HG03280 (cell line): Measurements from ENCODE around the gene ERMARD.

Experiments
- ATAC-seq: cut with Tn5 transposase; IDR thresholded peaks from one replicate; pipeline ENCODE4 v1.9.1; 2021; ENCODE audit warnings: mild to moderate bottlenecking, moderate library complexity; ENCODE audit not compliant: unreplicated experiment

The ERMARD gene

DNA sequence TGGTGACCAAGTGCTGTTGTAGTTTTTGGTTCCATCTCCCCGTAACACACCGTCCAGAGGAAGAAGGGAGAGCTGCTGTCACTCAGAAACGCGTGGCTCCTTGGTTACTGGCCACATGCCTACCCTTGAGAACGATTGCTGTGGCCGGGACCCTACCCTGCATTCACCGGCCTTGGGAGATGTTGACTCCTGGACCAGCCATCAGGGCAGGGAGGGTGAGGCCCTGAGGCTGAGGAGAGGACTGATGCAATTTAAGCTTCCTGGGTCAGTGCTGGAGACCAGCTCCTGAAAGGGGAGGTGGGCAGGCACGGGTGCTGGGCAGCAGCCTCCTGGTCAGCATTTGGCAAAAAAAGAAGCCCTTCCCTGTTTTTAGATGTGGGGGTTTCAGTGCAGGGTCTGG is 31.5 kb downstream of the ERMARD start:
- no peak for ATAC-seq

DNA sequence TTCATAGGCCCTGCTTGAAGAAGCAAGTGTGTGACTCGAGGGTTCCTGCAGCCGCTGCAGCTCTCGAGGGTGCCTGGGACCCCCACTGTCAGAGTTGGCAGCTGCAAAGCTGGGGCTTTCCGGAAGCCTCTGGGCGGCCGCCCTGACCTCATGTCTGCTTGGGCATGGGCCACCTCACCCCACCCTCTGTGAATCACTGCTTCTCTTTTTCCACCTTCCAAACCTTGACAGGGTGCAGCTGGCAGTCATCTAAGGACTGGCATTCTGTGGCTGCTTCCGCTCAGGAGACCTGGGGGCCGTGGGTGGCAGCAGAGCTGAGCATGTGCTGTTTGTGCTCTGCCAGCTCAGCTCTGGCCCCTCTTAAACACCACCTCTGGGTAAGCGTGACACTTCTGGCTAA is 32.0 kb downstream of the ERMARD start:
- no peak for ATAC-seq

DNA sequence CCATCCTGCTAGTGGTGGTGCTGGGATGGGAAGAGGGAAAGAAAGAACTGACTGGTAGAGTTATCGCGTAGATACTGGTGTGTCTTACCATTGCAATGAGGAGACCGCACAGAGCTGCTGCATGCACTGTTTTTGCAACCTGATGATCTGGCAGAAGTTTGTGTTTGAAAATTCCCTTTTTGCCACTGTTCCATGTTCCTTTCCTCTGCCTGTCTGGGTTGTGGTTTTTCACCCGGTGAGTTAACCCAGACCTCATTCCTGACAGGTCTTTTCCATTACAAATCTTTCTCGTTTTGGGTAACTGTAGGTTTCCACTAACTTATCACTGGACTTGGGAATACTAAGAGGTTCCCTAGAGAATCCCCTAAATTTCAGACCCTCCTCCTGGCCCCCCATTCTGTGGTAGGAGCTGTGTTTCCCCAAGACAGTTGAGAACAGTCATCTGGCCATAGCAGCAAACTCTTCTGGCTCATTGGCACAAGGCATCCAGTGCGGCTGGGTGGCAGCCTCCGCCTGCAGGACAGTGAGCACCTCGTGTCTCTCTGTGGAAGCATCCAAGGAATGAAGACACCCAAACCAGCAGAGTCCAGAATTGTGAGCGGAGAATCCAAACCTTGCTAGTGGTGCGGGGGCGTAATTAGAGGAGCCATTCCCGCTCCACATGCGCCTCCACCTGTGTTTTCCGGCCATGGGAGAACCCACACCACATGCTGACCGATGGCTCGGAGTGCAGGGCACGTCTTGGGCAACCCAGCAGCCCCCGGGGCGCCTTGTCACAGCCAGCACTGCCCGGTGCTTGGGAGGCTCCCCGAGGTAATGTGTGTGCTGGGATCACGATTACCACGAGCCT is 32.8 kb downstream of the ERMARD start:
- no peak for ATAC-seq

DNA sequence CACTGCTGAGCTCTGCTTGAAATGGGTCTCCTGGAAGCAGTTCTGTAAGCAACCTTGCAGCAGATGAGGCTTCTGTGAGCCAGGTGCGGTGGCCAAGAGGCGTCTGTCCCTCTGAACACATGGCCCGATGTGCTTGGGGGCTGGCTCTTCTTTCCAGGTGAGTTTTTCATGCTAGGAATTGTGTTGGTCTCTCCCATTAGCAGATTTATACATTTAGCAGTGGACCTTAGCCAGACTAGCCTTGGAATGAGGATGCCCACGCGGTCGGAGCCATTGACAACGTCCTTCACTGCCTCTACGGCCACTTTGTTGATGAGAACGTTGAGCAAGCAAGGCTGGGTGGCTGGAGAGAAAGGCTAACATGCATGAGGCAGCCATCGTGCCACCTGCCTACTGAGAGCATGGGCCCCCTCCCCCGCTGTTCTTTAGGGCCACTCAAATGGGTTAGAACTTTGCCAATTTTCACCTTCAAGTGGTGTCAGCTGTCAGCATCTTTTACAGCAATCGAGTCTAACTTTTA is 33.5 kb downstream of the ERMARD start:
- ATAC-seq, result no peak

DNA sequence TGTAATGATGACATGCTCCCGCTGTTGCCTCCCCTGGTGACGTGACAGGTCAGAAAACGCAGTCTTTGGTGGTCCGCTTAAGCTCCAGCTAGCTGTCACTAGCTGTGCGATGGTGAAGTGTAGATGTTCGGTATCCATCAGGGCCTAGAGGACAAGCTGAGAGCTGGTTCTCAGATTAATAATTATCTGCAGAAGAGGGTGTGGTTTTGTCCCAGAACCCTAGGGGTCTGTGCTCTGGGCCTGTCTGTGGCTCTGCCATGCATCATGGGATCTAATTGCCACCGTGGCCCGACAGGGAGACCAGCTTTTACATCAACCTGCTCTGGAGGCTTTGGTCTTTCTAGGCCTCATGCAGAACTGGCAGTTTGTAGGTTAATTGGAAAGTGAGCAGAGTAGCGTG is 34.1 kb downstream of the ERMARD start:
- no peak for ATAC-seq

DNA sequence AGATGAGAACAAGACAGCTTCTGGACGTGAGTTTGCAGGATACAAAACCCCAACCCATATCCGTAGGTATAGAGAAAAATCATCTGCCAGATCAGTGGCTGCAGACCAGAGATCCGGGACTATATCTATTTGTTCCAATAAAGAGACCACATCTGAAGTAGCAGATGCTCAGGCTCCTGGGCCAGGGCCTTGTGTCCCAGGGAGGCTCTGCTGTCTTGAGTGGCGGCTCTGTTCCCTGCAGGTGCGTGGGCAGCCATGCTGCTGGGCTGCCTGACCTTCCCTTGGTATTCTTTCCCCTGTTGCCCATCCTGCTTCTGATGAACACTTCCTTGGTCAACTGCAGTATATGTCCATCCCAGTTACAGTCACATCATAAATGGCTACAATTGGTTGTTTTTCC is 34.9 kb downstream of the ERMARD start:
- no peak for ATAC-seq

DNA sequence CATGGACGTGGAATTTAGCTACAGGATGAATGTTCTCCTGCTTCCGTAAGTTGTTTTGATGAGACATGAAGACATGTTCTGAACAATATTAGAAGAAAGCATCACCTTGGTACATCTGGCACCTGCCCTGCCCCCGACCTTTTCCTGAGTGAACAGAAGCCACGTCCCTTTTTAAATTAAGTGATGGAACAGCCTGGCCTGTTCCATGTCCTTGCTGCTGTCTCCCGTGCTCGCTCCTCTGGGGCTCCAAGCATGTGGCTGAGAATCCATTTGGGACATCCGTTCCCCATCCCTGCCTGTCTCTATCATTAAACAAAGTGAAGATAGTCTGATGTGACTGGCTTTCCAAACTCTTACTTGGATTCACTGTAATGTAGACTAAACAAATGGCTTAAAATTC is 36.4 kb downstream of the ERMARD start:
- no peak for ATAC-seq

DNA sequence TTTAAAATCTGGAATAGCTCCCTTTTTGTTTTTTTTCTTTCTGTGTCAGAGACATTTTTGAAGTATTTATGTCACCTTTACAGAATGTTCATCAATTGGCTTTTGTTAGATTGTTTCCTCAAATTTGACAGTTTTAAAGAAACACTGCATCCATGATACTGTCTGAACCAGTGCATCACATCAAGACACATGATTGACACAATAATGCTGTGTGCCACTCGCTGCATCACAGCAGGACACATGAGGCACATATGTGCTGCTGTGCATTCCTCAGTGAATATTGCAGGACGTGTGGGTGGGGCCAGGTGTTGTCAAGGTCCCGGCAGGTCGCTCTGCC is 37.4 kb downstream of the ERMARD start:
- no peak for ATAC-seq

DNA sequence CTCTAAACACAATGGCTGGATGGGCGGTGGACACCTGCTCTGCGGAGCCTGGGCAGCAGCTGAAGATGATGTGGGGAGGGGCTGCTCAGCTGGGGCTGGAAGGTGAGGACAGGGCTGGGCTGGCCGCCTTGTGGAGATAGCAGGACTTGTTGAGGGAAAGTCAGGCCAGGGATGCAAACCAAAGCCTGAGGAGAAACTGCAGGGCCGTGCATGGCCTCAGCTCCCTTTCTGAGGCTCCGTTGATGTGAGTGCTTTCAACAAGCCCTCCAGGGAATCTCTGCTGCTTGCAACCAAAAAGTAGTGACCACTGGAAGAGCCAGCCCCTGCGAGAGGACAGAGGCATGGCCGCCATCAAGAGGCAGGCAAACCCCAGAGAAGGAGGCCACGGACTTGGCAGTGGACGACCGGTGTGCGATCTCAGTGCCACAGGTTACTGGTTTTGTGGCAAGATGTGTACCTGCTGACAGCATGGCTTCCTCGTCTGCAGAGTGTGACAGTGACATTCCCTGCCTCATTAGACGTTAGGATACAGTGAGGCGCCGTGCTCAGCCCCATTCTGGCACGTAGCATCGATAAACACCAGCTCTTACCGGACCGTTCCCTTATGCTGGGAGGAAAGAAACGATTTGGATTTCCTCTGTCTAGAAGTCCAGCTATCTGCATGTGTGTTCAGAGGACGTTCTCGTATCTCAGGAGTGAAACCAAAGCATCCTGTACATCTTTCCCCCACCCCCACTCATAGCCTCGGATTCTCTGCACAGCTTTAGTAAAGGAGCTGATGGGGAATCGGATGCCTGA is 37.9 kb downstream of the ERMARD start:
- ATAC-seq, result no peak

DNA sequence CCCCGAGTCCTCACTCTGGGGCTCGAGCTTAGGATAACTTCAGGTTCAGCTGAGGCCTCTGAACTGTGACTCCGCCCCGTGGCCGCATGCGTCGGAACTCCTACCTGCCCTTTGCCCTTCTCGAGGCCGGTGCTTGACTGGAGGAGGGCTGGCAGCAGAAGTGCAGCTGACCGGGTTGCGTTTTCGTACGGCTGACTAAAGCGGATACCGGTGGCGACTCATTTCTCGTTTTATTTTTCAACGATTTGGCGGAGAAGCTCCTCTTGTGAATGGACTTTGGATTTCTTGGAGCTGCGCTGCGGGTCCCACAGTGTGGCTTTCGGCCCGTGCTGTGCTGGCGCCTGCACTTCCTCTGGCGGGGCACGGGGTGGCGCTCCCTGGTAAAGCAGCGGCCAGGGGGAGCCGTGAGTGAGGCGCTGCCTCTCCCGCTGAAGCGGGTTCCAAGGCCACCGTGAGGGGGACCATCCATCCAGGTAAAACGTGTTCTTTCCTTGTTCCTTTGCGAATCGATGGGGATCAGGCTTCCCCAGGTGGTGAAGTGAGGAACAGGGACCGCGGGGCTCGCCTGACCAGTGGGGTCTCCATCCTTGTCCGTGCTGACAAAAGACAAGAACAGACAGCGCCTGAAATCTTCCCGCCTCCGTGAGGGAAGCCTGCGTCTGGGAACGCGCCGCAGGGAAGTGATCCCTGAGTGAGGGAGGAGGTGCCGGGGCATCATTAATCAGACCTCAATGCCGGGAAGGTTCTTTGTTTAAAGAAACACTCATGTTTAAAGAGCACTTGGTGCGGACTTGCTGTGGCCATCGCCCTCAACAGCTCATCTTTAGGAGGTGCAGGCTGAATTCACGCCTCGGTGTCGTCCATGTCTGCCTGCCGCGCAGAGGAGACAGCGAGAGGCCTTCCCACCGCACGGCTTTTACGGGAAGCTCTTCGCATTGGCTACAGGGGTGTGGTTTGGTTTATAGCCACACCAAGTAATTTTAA is 38.8 kb downstream of the ERMARD start:
- ATAC-seq, result peak; percentile 96

DNA sequence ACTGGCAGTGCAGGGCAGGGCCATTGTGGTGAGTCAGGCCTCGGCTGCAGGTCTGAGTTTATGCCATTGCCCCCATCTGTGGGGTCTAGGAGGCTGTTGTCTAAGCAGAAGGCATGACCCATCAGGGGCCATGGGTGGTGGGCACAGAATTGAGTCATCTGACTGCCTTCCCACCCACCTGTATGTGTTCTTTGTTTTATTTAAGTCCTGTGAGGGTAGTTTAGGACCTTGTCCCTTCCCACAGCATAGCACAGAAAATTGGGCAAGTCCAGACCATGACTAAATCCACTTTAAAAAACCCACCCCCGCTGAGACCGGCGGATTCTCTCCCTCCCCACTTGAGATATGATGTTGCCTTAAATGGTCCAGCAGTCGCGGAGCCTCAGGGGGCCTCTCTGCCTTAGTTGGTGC is 40.3 kb downstream of the ERMARD start:
- no peak for ATAC-seq

DNA sequence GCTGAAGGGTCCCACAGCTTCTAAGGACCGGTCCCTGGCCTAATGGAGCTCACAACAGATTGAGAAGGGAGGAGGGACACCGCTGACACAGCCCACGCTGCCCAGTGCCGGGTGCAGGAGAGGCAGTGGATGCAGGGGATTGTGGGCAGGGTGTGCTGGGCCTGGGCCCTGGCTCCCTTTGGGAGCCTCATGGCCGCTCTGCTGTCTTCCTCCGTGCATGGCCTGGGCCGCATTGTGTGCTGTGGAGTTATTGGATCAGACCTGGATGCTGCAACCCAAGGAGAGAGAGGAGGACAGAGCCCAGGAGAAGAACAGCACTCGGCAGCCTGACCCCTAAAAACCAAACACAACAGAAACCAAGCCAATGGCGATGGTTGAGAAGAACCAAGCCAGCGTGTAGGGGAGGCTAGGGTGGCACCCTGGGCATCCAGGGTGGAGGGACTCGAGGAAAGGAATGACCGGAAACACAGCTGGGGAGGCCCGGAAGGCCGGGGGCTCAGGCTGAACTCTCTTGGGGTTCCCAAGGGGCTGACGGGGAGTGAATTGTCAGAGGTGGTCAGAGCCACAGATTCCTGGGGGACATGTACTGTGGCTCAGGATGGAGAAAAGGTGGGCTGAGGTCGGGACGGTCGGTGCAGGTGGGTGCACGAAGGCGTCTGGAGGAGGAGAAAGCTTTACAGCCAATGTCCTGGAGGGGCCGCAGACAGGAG is 41.0 kb downstream of the ERMARD start:
- ATAC-seq, result no peak

DNA sequence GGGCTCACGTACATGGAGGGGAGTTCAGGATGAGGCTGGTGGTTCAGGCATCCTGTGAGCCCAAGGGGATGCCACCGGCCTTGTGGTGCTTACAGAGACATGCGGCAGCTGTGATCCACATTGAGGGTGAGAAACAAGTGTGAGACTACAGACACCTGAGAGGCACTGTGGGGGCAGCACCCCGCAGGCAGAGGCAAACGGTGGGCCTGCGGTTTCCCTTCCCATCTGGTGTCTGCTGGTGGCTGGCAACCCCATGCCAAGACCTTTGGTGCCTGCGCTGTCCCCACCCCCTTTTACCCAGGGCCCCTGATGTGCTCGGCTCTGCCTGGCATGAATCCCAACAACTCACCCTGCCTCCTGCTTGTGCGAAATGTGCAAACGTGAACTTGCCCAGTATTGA is 42.0 kb downstream of the ERMARD start:
- no peak for ATAC-seq

DNA sequence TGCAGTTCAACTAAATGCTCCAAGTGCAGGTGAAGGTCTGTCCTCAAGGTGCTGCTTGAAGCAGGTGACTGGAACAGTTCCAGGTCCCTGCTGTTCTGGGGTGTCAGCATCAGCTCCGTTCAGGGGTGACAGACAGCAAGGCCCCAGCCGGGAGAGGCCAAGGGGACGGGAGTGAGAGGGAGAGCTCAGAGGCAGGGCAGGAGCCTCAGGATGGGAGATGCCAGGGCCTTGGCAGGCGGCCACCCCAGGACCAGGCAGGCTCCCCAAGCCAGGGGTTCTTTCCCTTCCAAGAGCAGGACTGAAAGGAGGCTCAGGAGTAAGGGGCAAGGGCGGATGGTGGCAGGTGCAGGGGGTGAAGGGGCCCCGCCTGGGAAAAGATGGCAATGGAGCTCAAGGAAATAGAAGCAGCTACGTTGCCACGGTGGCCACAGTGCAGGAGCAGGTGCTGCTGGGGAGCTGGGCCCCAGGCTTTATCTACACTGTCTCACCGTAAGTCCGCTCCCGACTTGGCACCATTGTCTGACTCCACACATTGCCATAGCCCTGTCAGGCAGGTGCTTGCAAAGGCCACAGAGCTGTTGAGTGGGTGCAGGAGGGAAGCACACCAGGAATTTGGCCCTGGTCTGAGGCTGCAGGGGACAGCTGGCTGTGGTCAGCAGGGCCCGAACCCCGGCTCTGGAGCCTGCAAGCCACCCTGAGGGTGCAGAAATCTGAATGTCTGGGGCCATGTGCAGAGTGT is 43.1 kb downstream of the ERMARD start:
- ATAC-seq, result no peak

DNA sequence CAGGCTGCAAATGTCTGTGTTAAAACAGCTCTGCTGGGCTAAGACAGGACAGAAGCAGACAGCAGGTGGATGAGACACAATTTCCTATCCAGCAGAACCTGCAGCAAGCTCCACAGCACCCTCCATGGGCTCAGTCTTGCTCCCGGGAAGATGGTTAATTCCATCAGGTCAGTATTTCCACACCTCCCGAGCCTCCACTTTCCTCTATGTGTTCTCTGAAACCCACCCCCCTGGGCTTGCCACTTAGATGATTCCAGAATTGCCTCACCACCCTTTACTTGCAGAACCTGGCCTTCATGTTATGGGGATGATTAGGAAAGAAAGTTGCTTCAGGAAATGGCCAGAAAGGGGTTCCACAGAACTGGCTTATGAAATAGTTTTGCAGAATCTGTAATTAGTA is 43.8 kb downstream of the ERMARD start:
- no peak for ATAC-seq

DNA sequence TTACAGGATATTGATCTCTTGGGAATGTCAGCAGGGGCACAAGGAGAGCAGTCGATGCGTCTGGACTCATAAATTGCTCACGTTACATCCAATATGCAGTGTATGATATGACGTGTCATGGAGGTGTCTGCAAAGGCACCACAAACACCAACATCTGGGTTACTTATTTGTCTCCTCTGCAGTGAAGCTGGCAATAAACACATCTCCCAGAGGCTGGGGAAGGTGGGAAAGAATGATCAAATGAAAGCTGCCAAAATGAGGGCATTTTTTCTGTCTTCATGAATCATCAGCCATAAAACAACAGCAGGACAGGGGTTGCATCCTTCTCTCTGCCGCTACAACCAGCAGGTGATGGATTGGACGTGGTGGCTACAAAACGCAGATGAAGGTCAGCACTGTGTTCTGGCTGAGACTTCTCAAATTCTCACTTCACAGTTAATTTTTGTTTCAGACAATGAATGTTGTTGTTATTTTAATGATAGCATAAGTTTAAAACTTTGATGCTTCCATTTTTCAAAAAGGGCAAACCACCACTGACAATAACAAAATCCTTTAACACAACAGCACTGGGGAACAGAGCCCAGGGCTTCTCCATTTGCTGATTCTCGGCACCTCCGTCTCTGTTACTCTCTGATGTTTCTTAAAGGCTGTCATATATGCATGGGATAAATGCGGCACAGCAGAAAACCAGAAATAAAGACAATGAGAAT is 47.5 kb downstream of the ERMARD start:
- no peak for ATAC-seq

DNA sequence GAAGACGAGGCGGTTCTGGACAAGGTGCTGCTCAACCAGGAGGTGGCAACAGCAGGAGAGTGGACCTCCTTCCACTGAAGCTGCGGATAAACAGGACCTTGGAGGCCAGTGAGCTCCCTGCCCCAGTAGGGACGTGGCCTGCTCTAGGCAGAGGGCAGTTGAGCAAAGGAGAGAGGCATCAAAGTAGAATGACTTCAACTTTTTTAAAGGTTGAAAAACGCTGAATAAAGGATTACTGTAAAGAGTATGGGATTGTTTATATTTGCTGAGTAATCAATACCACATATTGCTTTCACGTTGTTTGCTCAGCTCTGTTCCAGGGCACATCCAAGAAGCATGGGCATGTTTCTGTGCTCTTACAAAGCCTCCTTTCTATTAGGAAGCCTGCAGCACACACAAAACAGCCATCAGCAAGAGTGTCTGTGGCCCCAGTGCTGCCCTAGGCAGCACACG is 48.1 kb downstream of the ERMARD start:
- ATAC-seq, result no peak

DNA sequence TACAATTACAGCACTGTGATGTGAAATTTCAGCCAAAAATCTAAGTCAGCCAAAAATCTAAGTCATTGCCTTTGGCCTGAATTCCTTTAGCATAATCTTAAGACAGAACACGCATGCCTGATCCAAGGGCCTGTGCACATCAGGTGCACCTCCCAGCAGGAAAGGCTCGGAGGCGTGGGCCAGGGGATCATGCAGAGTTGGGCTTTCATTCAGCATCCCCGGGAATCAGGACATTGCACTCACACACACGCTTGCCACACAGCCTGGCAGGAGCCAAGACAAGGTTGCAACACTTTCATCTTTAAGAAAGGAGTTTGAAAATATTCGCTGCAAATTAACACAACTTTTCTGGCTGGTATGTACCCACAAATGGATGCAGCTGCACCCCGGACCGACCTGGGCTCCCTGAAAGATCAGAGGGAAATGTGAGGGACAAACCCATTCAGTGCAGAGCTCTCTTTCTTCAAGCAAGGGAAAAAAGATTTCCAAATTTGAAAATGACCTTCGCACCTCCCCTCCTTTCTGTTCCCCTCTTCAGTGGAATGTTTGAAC is 48.8 kb downstream of the ERMARD start:
- ATAC-seq, result no peak
